B cell (primary cell): ENCODE measurements around the gene KRTAP27-1. TPM values are rescaled to one million over a fixed set of nuclear protein-coding genes. Genes with fewer than 3 reads are reported as not detected.

ENCODE experiments used
- ATAC-seq: fragments of 200-7000 bp; cut with Tn5 transposase; one replicate; pipeline ENCODE4 v1.10.0; 2021; ENCODE audit warnings: low read depth, mild to moderate bottlenecking, moderate number of reproducible peaks, moderate library complexity
- CTCF ChIA-PET: fragments of 350-600 bp; sonication (Branson Sonifier 250); formaldehyde crosslinking; loops from one replicate; lab custom pipeline; 2021; ENCODE audit warnings: antibody characterized with exemption, inconsistent platforms; lab: Charles Lee
- POLR2A ChIA-PET: fragments of 350-600 bp; sonication (Branson Sonifier 250); formaldehyde crosslinking; loops from one replicate; lab custom pipeline; 2021; ENCODE audit warnings: antibody characterized with exemption; lab: Charles Lee
- DNase-seq: peaks from one replicate; pipeline ENCODE4 v3.0.0; 2013
- H2AFZ ChIP-seq: 2 replicates; pipeline ENCODE4 v1.6.1; 2012; ENCODE audit warnings: mild to moderate bottlenecking, low read depth, low read length; ENCODE audit not compliant: insufficient read depth, poor library complexity, severe bottlenecking
- H3K27ac ChIP-seq, 2 donors: 1 replicate in 1 of 2; 2 replicates in 1 of 2; pipeline ENCODE4 v1.5.1; 2012 to 2013; ENCODE audit warnings: low read length in 2 of 2, mild to moderate bottlenecking in 2 of 2, moderate library complexity in 1 of 2
- H3K27me3 ChIP-seq, 4 experiments: fragments of 200-600 bp in 1 of 4; sonication (generic) in 1 of 4; replicated peaks in 1 of 4; 1 replicate in 2 of 4; 2 replicates in 2 of 4; pipeline versions ENCODE4 v1.6.1 to v1.7.0; 2013 to 2016; ENCODE audit warnings: low read length in 3 of 4, mild to moderate bottlenecking in 2 of 4, mixed read lengths in 1 of 4, moderate library complexity in 1 of 4; ENCODE audit not compliant: insufficient read depth in 4 of 4, control insufficient read depth in 3 of 4; ENCODE audit errors: control extremely low read depth in 1 of 4
- H3K36me3 ChIP-seq, 2 experiments: replicated peaks in 1 of 2; 1 replicate in 1 of 2; 2 replicates in 1 of 2; pipeline versions ENCODE4 v1.6.1 to v1.7.1; 2013; ENCODE audit warnings: low read length in 1 of 2; ENCODE audit not compliant: insufficient read depth in 2 of 2, control insufficient read depth in 1 of 2; ENCODE audit errors: control extremely low read depth in 1 of 2, extremely low read depth in 1 of 2
- H3K4me1 ChIP-seq, 2 donors: fragments of 200-600 bp in 1 of 2; sonication (generic) in 1 of 2; 1 replicate in 1 of 2; 2 replicates in 1 of 2; pipeline versions ENCODE4 v1.5.1 to v1.6.1; 2013 to 2017; ENCODE audit warnings: low read length in 2 of 2; ENCODE audit not compliant: control insufficient read depth in 2 of 2, insufficient read depth in 2 of 2
- H3K4me2 ChIP-seq: replicated peaks from 2 replicates; pipeline ENCODE3; 2012; ENCODE audit warnings: mild to moderate bottlenecking, low read depth, low read length; ENCODE audit not compliant: poor library complexity, severe bottlenecking
- H3K4me3 ChIP-seq, 5 experiments: fragments of 200-600 bp in 1 of 5; sonication (generic) in 1 of 5; 1 replicate in 3 of 5; 2 replicates in 2 of 5; pipeline versions ENCODE4 v1.5.1 to v1.7.0; 2011 to 2016; ENCODE audit warnings: low read length in 4 of 5, mild to moderate bottlenecking in 4 of 5, low read depth in 2 of 5, control low read depth in 1 of 5, moderate library complexity in 1 of 5; ENCODE audit not compliant: insufficient read depth in 1 of 5; ENCODE audit errors: control extremely low read depth in 1 of 5, extremely low read depth in 1 of 5
- H3K79me2 ChIP-seq: fragments of 200-600 bp; sonication (generic); one replicate; pipeline ENCODE4 v1.6.0; 2016; ENCODE audit warnings: low read length; ENCODE audit not compliant: control insufficient read depth, insufficient read depth
- H3K9ac ChIP-seq: fragments of 200-600 bp; sonication (generic); 2 replicates; pipeline ENCODE4 v1.6.1; 2017; ENCODE audit warnings: mild to moderate bottlenecking, low read length, moderate library complexity
- H3K9me3 ChIP-seq, 3 donors: one replicate each; pipeline versions ENCODE4 v1.6.1 to v1.7.1; 2013; ENCODE audit warnings: low read length in 2 of 3; ENCODE audit not compliant: control insufficient read depth in 2 of 3, insufficient read depth in 1 of 3; ENCODE audit errors: control extremely low read depth in 1 of 3
- H4K20me1 ChIP-seq: 2 replicates; pipeline ENCODE4 v1.6.0; 2012; ENCODE audit warnings: mild to moderate bottlenecking, low read length; ENCODE audit not compliant: insufficient read depth, control insufficient read depth, poor library complexity, severe bottlenecking
- H3K27ac Mint-ChIP-seq: one replicate; pipeline ENCODE4 v1.8.0; 2021; ENCODE audit warnings: mixed read lengths
- H3K27me3 Mint-ChIP-seq: one replicate; pipeline ENCODE4 v1.8.0; 2021; ENCODE audit warnings: mixed read lengths
- H3K4me1 Mint-ChIP-seq: one replicate; pipeline ENCODE4 v1.8.0; 2021; ENCODE audit warnings: mixed read lengths
- H3K4me3 Mint-ChIP-seq: one replicate; pipeline ENCODE4 v1.8.0; 2021; ENCODE audit warnings: mixed read lengths
- H3K9me3 Mint-ChIP-seq: one replicate; pipeline ENCODE4 v1.8.0; 2022; ENCODE audit warnings: mixed read lengths; ENCODE audit not compliant: insufficient read depth
- EZH2 ChIP-seq: IDR thresholded peaks from 2 replicates; pipeline ENCODE4 v1.6.1; 2012; ENCODE audit warnings: borderline replicate concordance, low read depth, mild to moderate bottlenecking, moderate library complexity, low read length; ENCODE audit not compliant: insufficient read depth, poor library complexity, severe bottlenecking
- WGBS: methylation state at CpG from one replicate; pipeline ENCODE4 v1.1.5; 2013; ENCODE audit warnings: missing lambda C conversion rate; ENCODE audit not compliant: insufficient coverage; 5-methylcytosine and 5-hydroxymethylcytosine counted together
- intact Hi-C: fragments of 100-400 bp; cut with micrococcal nuclease; formaldehyde crosslinking; loops from one replicate; pipeline ENCODE4 v1.10.0; 2022
- polyA plus RNA-seq: library from polyadenylated mRNA; depleted of rRNA; stranded (reverse); fragments of >200 nt; gene quantifications from 2 replicates; pipeline ENCODE4 v1.2.3, GENCODE V29; 2012
- total RNA-seq, 2 donors: library from RNA; stranded (reverse); fragments of 120-200 nt in 1 of 2; gene quantifications; 1 replicate in 1 of 2; 2 replicates in 1 of 2; pipeline versions ENCODE4 v1.2.3 to v1.2.4, GENCODE V29; 2013 to 2022
- TF ChIP-seq, protein P1 (sequence below): fragments of 200-600 bp; IDR thresholded peaks from one replicate; pipeline ENCODE4 v1.8.0; 2022; ENCODE audit warnings: antibody characterized with exemption, mild to moderate bottlenecking

The KRTAP27-1 gene
- total and polyA plus RNA-seq, 2 donors (not counting 1 experiment from before 2014, with no cell fraction given): not detected

DNA sequence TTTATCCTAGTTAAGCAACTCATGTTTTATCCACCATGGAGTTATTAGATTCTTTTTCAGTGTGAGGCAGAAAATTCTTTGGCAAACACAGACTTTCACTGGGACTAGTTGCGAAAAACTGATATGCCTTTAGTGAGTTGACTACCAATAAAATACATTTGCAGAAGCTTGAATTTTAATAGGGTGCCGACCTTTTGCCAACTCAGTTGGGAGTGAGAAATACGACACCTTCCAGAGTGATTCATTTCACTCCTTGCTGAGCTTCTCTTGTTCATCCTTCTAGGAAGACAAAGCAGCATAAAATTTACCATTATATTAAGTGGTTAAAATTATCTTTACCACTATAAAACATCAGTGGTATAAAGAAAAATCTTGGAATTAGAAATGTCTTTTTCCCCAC lies 12.1 kb upstream of the KRTAP27-1 start:
- 100% methylated on average over 1 of the region's 3 CpGs for WGBS
- no peaks in the 10 kb centered on the region for H4K20me1 ChIP-seq
- intact Hi-C loops: no loop called here
- Mint-ChIP-seq H3K4me1 (no peaks in the 10 kb centered on the region), H3K4me3 (no peak overlapping the region), H3K27ac (no peak overlapping the region), H3K27me3 (no peaks in the 10 kb centered on the region), H3K9me3 (no peaks in the 10 kb centered on the region)
- H2AFZ ChIP-seq: no peak overlapping the region
- peaks cover 0 to 7% (median 0%) of the 10 kb centered on the region in 3 donors for H3K9me3 ChIP-seq
- CTCF ChIA-PET: no interaction called here
- H3K27ac ChIP-seq: no peak overlapping the region
- H3K27me3 ChIP-seq: no peaks in the 10 kb centered on the region
- TF ChIP-seq, protein P1, sequence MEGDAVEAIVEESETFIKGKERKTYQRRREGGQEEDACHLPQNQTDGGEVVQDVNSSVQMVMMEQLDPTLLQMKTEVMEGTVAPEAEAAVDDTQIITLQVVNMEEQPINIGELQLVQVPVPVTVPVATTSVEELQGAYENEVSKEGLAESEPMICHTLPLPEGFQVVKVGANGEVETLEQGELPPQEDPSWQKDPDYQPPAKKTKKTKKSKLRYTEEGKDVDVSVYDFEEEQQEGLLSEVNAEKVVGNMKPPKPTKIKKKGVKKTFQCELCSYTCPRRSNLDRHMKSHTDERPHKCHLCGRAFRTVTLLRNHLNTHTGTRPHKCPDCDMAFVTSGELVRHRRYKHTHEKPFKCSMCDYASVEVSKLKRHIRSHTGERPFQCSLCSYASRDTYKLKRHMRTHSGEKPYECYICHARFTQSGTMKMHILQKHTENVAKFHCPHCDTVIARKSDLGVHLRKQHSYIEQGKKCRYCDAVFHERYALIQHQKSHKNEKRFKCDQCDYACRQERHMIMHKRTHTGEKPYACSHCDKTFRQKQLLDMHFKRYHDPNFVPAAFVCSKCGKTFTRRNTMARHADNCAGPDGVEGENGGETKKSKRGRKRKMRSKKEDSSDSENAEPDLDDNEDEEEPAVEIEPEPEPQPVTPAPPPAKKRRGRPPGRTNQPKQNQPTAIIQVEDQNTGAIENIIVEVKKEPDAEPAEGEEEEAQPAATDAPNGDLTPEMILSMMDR: no peak
- no peak for TF ChIP-seq EZH2
- H3K9ac ChIP-seq: no peak overlapping the region
- ATAC-seq (no peak), DNase-seq (no peak)
- H3K4me1 ChIP-seq: no peaks in the 10 kb centered on the region
- no peak overlapping the region for H3K4me2 ChIP-seq
- POLR2A ChIA-PET: no interaction called here
- no peak overlapping the region for H3K4me3 ChIP-seq
- H3K36me3 ChIP-seq: no peaks in the 10 kb centered on the region
- H3K79me2 ChIP-seq: no peaks in the 10 kb centered on the region

DNA sequence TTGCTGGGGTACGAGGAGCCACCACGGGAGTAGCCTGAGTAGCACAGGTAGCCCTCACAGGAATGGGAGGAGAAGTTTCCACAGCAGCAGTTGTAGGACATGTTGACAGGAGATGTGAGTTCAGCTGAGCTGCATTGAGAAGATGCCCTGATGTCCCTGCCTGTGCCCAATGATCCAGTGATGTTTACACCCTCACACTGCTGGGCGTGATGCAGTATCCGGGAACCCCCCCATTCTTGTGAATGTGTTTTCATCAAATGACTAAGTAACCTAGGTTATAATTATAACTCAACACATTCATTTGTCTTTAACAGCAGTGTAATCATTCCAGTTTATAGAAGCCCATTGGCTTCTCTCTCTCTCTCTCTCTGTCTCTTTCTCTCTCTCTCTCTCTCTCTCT lies 11.0 kb upstream of the KRTAP27-1 start, which contains the start of gene KRTAP23-1:
KRTAP23-1 (minus strand) TSS at position 101 of the 400 bp plus-strand sequence; CDS start at position 101, 0 bp downstream.
- H3K27ac Mint-ChIP-seq: no peak within 1 kb of the TSS
- TF ChIP-seq EZH2: no peak
- TF ChIP-seq, protein P1: no peak
- CTCF ChIA-PET: no interaction called here
- no peak within 1 kb of the TSS for H2AFZ ChIP-seq
- no peak within 1 kb of the TSS for H3K4me2 ChIP-seq
- no peaks in the 10 kb centered on the region for H3K27me3 ChIP-seq
- H3K4me1 Mint-ChIP-seq: no peaks in the 10 kb centered on the region
- H3K4me1 ChIP-seq: no peaks in the 10 kb centered on the region
- WGBS: 100% methylated on average over 2 of the region's 4 CpGs
- no peaks in the 10 kb centered on the region for H3K9me3 Mint-ChIP-seq
- H3K9ac ChIP-seq: no peak within 1 kb of the TSS
- no peak within 1 kb of the TSS for H3K4me3 Mint-ChIP-seq
- H3K36me3 ChIP-seq: no peaks in the 10 kb centered on the region
- peaks cover 0 to 7% (median 0%) of the 10 kb centered on the region in 3 donors for H3K9me3 ChIP-seq
- H3K27ac ChIP-seq: no peak within 1 kb of the TSS
- intact Hi-C loops: no loop called here
- no peaks in the 10 kb centered on the region for H4K20me1 ChIP-seq
- no peaks in the 10 kb centered on the region for H3K79me2 ChIP-seq
- no peaks in the 10 kb centered on the region for H3K27me3 Mint-ChIP-seq
- ATAC-seq (no peak), DNase-seq (no peak)
- no peak within 1 kb of the TSS for H3K4me3 ChIP-seq
- POLR2A ChIA-PET: no interaction called here
